Activated T-helper 1 cell treated with anti-CD3 and anti-CD28 coated beads, Interleukin-12 subunit alpha, Interleukin-12 subunit beta, Interleukin-2, Interleukin-4 antibody, amounts not matched to agents 30 ng/mL and 10 ng/mL and 1 ng/mL, durations not matched to agents 14 hours and 24 hours and 36 hours (primary cell): ENCODE data around the gene TRUB2. TPM values are rescaled to one million over a fixed set of nuclear protein-coding genes. Genes with fewer than 3 reads are reported as not detected.
"Not testable (repeated sequence)": the region's sequence is repeated elsewhere in the genome, so short reads cannot be mapped to it uniquely, and the experiment has no call there.

ENCODE experiments used
- DNase-seq: peaks from one replicate; pipeline ENCODE4 v3.0.0; 2021; ENCODE audit warnings: low spot score
- H3K27ac Mint-ChIP-seq: one replicate; pipeline ENCODE4 v1.8.0; 2021; ENCODE audit warnings: mild to moderate bottlenecking, mixed read lengths
- H3K27me3 Mint-ChIP-seq: one replicate; pipeline ENCODE4 v1.8.0; 2022; ENCODE audit warnings: mild to moderate bottlenecking, moderate library complexity, mixed read lengths; ENCODE audit not compliant: insufficient read depth
- H3K36me3 Mint-ChIP-seq: one replicate; pipeline ENCODE4 v1.8.0; 2021; ENCODE audit warnings: low read depth, mixed read lengths
- H3K4me1 Mint-ChIP-seq: one replicate; pipeline ENCODE4 v1.8.0; 2021; ENCODE audit warnings: low read depth, mixed read lengths
- H3K4me3 Mint-ChIP-seq: one replicate; pipeline ENCODE4 v1.8.0; 2021; ENCODE audit warnings: mild to moderate bottlenecking, moderate library complexity, mixed read lengths
- H3K9me3 Mint-ChIP-seq: one replicate; pipeline ENCODE4 v1.8.0; 2021; ENCODE audit warnings: mixed read lengths
- intact Hi-C: fragments of 100-400 bp; cut with micrococcal nuclease; formaldehyde crosslinking; loops from one replicate; pipeline ENCODE4 v1.15.1; 2024
- total RNA-seq: library from RNA; stranded (reverse); gene quantifications from 2 replicates; pipeline ENCODE4 v1.2.3, GENCODE V29; 2022

Gene TRUB2
- total RNA-seq, 1 donor from 2014 or later: 41.8 TPM

GRCh38 chr9:128288273-128289004 lies 33.8 kb downstream of the TRUB2 start:
- H3K4me1 Mint-ChIP-seq: no peaks in the 10 kb centered on the region
- H3K27ac Mint-ChIP-seq: no peak overlapping the region
- intact Hi-C loops: no loop called here
- H3K27me3 Mint-ChIP-seq: no peaks in the 10 kb centered on the region
- peaks cover 8% of the 10 kb centered on the region for H3K36me3 Mint-ChIP-seq
- H3K4me3 Mint-ChIP-seq: no peak overlapping the region
- H3K9me3 Mint-ChIP-seq: no peaks in the 10 kb centered on the region
- DNase-seq: no peak

DNA sequence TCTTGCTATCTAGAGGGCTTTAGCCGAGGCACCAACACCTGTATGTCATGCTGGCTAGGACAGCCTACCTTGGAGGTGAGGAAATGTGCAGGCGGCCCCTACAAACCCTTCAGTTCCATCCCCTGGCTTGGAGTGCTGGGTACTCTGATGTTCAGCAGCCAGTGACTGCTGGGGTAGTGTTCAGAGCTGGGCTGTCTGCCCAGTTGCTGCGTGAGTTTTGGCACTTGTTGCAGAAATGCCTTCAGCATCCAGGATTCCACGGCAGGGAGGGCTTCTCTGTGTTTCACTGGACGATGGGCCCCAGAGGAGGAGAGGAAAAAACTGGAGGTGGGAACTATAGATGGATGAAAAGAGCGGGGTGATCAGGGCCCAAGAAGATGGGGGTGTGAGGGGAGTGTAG lies 35.8 kb downstream of the TRUB2 start:
- H3K27ac Mint-ChIP-seq: no peak overlapping the region
- H3K4me1 Mint-ChIP-seq: no peaks in the 10 kb centered on the region
- no peak for DNase-seq
- no peaks in the 10 kb centered on the region for H3K9me3 Mint-ChIP-seq
- H3K4me3 Mint-ChIP-seq: no peak overlapping the region
- H3K36me3 Mint-ChIP-seq: peaks cover 8% of the 10 kb centered on the region
- H3K27me3 Mint-ChIP-seq: no peaks in the 10 kb centered on the region
- intact Hi-C loops: no loop called here

DNA sequence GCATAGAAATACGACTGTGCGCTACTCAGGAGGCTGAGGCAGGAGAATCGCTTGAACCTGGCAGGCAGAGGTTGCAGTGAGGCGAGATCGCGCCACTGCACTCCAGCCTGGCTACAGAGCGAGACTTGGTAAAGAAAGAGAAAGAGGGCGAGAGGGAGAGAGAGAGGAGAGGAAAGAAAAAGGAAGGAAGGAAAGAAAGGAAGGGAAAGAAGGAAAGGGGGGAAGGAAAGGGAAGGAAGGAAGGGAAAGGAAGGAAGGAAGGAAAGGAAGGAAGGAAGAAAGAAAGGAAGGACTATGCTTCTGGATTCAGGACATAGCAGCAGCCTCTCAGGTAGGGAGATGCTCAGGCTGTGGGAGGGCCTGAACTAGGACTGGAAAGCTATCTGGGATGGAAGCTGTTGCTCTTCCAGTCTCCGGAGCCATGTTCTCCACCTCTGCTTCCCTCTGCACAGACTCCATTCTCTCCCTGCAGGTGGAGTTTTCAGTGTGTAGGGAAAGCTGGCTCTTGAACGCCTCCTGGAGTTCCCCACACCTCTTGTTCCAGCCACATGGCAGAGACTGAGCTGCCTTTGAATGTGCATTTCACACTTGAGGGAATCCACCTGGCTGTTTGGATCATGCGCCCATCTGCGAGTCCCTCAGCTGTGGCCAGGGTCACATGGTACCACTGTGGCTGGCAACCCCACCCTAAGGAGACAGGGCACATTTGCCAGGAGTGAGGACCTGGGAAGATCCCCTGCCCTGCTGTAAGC lies 37.0 kb downstream of the TRUB2 start:
- no peaks in the 10 kb centered on the region for H3K9me3 Mint-ChIP-seq
- H3K36me3 Mint-ChIP-seq: peaks cover 9% of the 10 kb centered on the region
- H3K27ac Mint-ChIP-seq: no peak overlapping the region
- no peak overlapping the region for H3K4me3 Mint-ChIP-seq
- H3K27me3 Mint-ChIP-seq: no peaks in the 10 kb centered on the region
- H3K4me1 Mint-ChIP-seq: peaks cover 1% of the 10 kb centered on the region
- DNase-seq: no peak
- intact Hi-C loops: no loop called here

- no peak overlapping the region for H3K4me3 Mint-ChIP-seq
- no peak overlapping the region for H3K27ac Mint-ChIP-seq
- no peaks in the 10 kb centered on the region for H3K9me3 Mint-ChIP-seq
- H3K4me1 Mint-ChIP-seq: peaks cover 13% of the 10 kb centered on the region
- peaks cover 10% of the 10 kb centered on the region for H3K36me3 Mint-ChIP-seq
- H3K27me3 Mint-ChIP-seq: no peaks in the 10 kb centered on the region
- no peak for DNase-seq
- intact Hi-C loops: no loop called here
Observed at GRCh38 chr9:128282500-128282899, 39.7 kb downstream of the TRUB2 start.

GRCh38 chr9:128280084-128280622 lies 42.1 kb downstream of the TRUB2 start:
- H3K27ac Mint-ChIP-seq: peak overlapping the region; percentile 36
- peaks cover 29% of the 10 kb centered on the region for H3K4me1 Mint-ChIP-seq
- peaks cover 12% of the 10 kb centered on the region for H3K36me3 Mint-ChIP-seq
- no peaks in the 10 kb centered on the region for H3K9me3 Mint-ChIP-seq
- no peaks in the 10 kb centered on the region for H3K27me3 Mint-ChIP-seq
- intact Hi-C loops: no loop called here
- DNase-seq: no peak
- no peak overlapping the region for H3K4me3 Mint-ChIP-seq

DNA sequence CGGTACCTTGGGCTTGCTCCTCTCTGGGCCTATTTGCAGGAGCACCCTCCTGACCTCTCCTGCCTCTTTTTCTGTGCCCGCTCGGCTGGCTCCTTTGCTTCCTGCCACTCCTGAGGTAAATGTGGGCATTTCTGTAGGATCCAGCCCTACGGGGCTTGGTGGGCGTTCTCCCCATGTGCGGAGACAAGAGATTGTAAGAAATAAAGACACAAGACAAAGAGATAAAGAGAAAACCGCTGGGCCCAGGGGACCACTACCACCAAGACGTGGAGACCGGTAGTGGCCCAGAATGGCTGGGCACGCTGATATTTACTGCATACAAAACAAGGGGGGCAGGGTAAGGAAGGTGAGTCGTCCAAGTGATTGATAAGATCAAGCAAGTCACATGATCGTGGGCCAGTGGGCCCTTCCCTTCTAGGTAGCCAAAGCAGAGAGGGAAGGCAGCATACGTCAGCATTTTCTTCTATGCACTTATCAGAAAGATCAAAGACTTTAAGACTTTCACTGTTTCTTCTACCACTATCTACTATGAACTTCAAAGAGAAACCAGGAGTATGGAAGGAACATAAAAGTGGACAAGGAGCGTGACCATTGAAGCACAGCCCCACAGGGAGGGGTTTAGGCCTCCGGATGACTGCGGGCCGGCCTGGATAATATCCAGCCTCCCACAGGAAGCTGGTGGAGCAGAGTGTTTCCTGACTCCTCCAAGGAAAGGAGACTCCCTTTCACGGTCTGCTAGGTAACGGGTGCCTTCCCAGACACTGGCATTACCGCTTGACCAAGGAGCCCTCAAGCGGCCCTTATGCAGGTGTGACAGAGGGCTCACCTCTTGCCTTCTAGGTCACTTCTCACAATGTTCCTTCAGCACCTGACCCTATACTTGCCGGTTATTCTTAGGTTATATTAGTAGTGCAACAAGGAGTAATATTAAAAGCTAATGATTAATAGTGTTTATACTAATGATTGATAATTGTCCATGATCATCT lies 42.9 kb downstream of the TRUB2 start:
- H3K4me3 Mint-ChIP-seq, H3K27me3 Mint-ChIP-seq, H3K27ac Mint-ChIP-seq, DNase-seq, H3K9me3 Mint-ChIP-seq: not testable (repeated sequence)
- H3K4me1 Mint-ChIP-seq: peaks cover 37% of the 10 kb centered on the region
- H3K36me3 Mint-ChIP-seq: peaks cover 10% of the 10 kb centered on the region
- intact Hi-C loops: loop anchor here (5.0 kb wide), 2 partner anchors 77 to 273 kb away; partner anchors contain the start of genes DNM1 and SPTAN1

DNA sequence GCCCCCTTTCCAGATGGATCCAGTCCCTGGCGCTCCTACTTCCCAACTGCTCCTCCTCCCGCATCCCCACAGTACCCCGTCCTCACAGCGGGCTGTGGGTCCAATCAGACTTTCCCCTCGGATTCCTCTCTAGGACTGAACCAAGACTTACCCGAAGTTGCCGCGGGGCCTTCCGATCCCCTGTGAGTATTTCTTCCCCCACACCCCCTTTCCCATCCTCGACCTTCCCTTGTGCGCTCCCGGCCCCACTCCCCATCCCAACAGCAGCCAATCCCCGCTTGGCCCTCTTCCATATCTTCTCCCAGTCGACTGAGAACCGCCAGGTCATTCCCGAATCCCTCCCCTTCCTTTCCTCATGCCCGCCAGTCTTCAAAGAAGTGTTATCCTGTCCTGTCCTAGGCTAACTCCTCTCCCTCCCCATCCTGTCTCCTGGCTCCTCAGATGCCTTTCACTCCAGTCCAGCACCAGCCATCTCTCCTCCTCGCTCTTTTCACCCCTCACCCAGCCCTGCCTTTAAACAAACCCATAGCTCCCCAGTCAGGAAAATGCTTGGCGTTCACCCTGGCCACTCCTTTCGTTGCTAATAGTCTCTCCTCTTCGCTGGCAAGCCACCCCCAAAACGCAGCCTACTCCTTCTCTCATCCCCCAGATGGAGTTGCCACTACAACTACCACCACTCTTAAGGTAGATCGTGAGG lies 45.5 kb downstream of the TRUB2 start:
- Mint-ChIP-seq H3K9me3 (no peaks in the 10 kb centered on the region), H3K4me1 (peaks cover 54% of the 10 kb centered on the region), H3K27ac (peak overlapping the region; percentile 91), H3K27me3 (no peaks in the 10 kb centered on the region), H3K4me3 (peak overlapping the region; percentile 98), H3K36me3 (peaks cover 15% of the 10 kb centered on the region)
- no peak for DNase-seq
- intact Hi-C loops: loop anchor here (1.0 to 5.0 kb wide), 8 partner anchors 26 to 276 kb away; partner anchors contain the start of genes COQ4, DNM1, ODF2 and SPTAN1

GRCh38 chr9:128276008-128276573 lies 46.2 kb downstream of the TRUB2 start, which contains the start of gene SWI5:
TSS of gene SWI5 (plus strand) at chr9:128276276.
- Mint-ChIP-seq H3K9me3 (no peaks in the 10 kb centered on the region), H3K27me3 (no peaks in the 10 kb centered on the region), H3K4me3 (peak within 1 kb of the TSS; percentile 98), H3K4me1 (peaks cover 54% of the 10 kb centered on the region), H3K36me3 (peaks cover 16% of the 10 kb centered on the region), H3K27ac (peak within 1 kb of the TSS; percentile 91)
- DNase-seq: peak; percentile 100
- intact Hi-C loops: loop anchor here (1.0 to 5.0 kb wide), 8 partner anchors 26 to 276 kb away; partner anchors contain the start of genes COQ4, DNM1, ODF2 and SPTAN1

DNA sequence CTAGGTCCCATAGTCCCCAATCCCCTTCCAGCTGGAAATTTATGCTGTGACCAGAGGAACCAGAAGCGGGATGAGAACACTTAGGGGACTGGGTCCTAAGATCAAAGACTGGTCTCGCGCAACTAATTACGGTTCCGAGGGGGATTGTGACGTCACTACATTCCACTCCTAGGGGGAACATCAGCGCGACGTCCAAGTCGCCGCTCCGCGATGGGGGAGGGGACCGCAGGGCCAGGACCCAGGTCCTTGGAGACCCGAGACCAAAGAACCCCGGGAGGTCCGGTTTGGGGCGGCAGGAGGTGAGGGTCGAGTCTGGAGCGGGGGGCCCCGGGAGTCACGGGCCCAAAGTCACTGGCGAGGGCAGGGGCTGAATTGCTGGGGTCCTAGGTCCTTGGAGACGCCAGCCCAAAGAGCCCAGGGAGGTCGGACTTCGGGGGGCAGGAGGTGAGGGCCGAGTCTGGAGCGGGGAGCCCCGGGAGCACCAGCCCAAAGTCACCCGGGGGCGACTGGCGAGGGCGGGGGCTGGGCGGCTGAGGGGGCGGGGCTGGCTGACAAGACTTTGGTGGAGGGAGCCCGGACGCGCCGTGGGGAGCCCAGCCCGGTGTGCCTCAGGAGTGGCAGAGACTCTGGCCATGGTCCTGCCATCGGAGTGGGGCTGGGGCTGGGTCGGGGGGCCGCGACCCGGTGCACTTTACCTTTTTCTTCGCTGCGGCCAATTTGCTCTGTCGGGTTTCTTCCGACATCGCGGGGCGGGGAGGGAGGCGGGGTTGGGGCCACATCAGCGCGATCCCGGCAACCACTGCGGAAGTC lies 46.8 kb downstream of the TRUB2 start, which contains the start of gene GOLGA2:
Gene GOLGA2, minus strand, starts transcription at position 810 of the 810 bp plus-strand sequence. Its CDS starts 31 bp downstream, at position 779.
- Mint-ChIP-seq H3K4me1 (peaks cover 54% of the 10 kb centered on the region), H3K36me3 (peaks cover 16% of the 10 kb centered on the region), H3K27ac (peak within 1 kb of the TSS; percentile 91), H3K9me3 (no peaks in the 10 kb centered on the region), H3K27me3 (no peaks in the 10 kb centered on the region), H3K4me3 (peak within 1 kb of the TSS; percentile 98)
- intact Hi-C loops: loop anchor here (1.0 to 5.0 kb wide), 10 partner anchors 25 to 277 kb away; partner anchors contain the start of genes BBLN, COQ4, DNM1 and GLE1
- DNase-seq: no peak

- H3K9me3 Mint-ChIP-seq: no peaks in the 10 kb centered on the region
- peaks cover 14% of the 10 kb centered on the region for H3K36me3 Mint-ChIP-seq
- H3K27me3 Mint-ChIP-seq: no peaks in the 10 kb centered on the region
- intact Hi-C loops: no loop called here
- no peak for DNase-seq
- H3K4me3 Mint-ChIP-seq: peak overlapping the region; percentile 98
- no peak overlapping the region for H3K27ac Mint-ChIP-seq
- H3K4me1 Mint-ChIP-seq: peaks cover 45% of the 10 kb centered on the region
Observed at GRCh38 chr9:128274245-128274644, 48.0 kb downstream of the TRUB2 start.

- no peaks in the 10 kb centered on the region for H3K27me3 Mint-ChIP-seq
- H3K27ac Mint-ChIP-seq: no peak overlapping the region
- H3K4me3 Mint-ChIP-seq: no peak overlapping the region
- intact Hi-C loops: no loop called here
- H3K4me1 Mint-ChIP-seq: peaks cover 31% of the 10 kb centered on the region
- no peak for DNase-seq
- H3K9me3 Mint-ChIP-seq: no peaks in the 10 kb centered on the region
- H3K36me3 Mint-ChIP-seq: peaks cover 18% of the 10 kb centered on the region
Observed at GRCh38 chr9:128271512-128271911, 50.7 kb downstream of the TRUB2 start.
